Neuron (in vitro differentiated cells): Measurements from ENCODE around the gene SVIL.
"Not testable (repeated sequence)": the region's sequence is repeated elsewhere in the genome, so short reads cannot be mapped to it uniquely, and the experiment has no call there.

Experiments used
- H2AFZ ChIP-seq: one replicate; pipeline ENCODE4 v1.6.1; 2013; ENCODE audit warnings: low read depth, mild to moderate bottlenecking, inconsistent platforms, low read length, moderate library complexity
- H3K27me3 ChIP-seq: one replicate; pipeline ENCODE4 v1.6.1; 2013; ENCODE audit warnings: low read length; ENCODE audit not compliant: insufficient read depth
- H3K36me3 ChIP-seq: one replicate; pipeline ENCODE4 v1.6.1; 2013; ENCODE audit warnings: low read length; ENCODE audit not compliant: insufficient read depth
- H3K4me1 ChIP-seq: one replicate; pipeline ENCODE4 v1.6.1; 2013; ENCODE audit warnings: low read length; ENCODE audit not compliant: insufficient read depth
- H3K4me3 ChIP-seq: 2 replicates; pipeline ENCODE4 v1.5.1; 2013; ENCODE audit warnings: mild to moderate bottlenecking, low read length, moderate library complexity
- H3K9me3 ChIP-seq: one replicate; pipeline ENCODE4 v1.6.1; 2013; ENCODE audit warnings: low read length

Gene SVIL

DNA sequence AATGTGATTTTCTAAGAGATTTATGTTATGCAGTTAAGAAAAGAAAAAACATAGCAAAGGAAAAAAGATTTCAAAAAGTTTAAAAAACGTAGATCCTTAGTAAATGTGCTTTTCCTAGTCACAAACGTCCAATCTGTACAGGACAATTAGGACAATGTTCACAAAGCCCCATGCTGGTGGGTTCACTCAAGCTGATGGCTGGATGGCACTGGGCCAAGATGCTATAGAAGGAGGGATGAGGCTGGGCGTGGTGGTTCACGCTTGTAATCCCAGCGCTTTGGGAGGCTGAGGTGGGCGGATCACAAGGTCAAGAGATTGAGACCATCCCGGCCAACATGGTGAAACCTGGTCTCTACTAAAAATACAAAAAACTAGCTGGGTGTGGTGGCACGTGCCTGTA lies 22.1 kb downstream of the SVIL start:
- Histone ChIP-seq H3K4me1 (no peaks in the 10 kb centered on the region), H3K36me3 (no peaks in the 10 kb centered on the region), H3K4me3 (no peak overlapping the region), H2AFZ (no peak overlapping the region), H3K27me3 (no peaks in the 10 kb centered on the region), H3K9me3 (peaks cover 15% of the 10 kb centered on the region)

DNA sequence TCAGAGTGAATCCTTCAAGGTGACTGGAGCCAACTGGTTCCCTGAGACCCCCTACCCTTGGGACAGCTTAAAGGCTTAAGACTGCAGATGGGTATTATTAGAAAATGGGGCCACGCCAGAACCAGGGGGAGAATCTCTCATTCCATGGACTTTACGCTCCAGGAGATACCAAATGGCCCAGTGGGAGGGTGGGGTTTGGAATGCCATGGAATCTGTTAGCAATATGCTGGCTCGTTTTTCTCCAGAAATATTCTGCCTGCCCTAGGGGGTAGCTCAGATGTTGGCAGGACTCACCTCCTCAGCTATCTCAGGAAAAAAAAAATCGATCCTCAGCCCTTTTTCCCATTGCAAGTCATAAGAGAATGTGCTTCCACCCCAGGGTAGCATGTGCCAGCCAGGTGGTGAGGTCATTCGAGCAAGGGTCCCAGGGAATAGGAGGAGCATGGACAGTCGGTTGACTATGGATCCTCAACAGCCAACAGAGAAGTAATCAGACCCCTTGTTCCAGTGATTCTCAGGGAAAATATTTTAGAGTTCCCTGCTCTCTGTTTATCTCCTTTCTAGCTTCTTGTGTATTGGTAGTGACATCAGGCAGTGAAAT lies 22.9 kb downstream of the SVIL start:
- peaks cover 15% of the 10 kb centered on the region for H3K9me3 ChIP-seq
- H3K36me3 ChIP-seq = no peaks in the 10 kb centered on the region
- no peaks in the 10 kb centered on the region for H3K4me1 ChIP-seq
- H3K27me3 ChIP-seq = no peaks in the 10 kb centered on the region
- no peak overlapping the region for H2AFZ ChIP-seq
- H3K4me3 ChIP-seq = no peak overlapping the region

DNA sequence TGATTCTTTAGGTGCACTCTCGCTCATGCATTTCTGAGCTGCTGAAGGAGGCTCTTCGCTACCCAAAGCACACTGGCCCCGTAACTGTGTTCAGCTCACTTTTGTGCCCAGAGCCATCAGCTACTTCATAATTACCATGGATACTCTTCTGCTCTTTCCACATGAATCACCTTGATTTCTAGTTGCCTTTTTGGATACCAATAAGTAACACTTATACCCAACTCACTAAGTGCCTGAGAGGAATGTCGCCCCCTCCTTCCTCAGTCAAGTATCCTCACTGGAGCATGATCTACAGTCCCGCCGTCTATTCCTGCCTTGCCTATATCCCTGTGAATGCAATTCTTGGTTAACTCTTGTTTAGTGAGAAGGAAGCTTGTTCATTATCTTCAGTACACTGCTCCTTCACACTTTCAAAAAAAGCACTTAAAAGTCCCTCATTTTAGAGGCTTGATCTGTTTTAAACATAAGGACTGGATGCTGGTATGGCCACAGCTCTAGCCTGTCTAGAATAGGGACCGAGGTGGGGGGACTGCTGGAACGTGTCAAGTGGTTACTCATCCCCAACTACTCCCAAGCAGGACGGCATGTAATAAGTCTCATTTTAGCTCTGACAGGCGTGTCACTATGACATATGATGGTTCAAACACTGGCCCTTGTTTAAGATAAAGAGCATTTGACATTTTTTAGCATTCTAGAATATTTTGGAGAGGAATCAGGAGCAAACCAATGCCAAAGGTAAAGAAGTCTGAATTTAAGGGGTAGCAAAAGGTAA lies 23.7 kb downstream of the SVIL start:
- Histone ChIP-seq H3K9me3 (peaks cover 15% of the 10 kb centered on the region), H3K4me1 (no peaks in the 10 kb centered on the region), H3K36me3 (no peaks in the 10 kb centered on the region), H3K4me3 (no peak overlapping the region), H3K27me3 (no peaks in the 10 kb centered on the region), H2AFZ (no peak overlapping the region)

DNA sequence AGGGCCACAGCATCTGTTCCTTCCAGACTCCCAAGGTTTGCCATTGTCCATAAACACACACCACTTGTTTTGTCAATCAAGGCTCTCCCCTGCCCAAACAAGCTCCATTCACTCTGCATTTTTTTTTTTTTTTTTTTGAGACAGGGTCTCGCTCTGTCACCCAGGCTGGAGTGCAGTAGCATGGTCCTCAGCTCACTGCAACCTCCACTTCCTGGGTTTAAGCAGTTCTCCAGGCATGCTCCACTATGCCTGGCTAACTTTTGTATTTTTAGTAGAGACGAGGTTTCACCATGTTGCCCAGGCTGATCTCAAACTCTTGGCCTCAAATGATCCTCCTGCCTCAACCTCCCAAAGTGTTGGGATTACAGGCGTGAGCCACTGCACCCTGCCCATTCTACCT lies 24.4 kb downstream of the SVIL start:
- not testable (repeated sequence) for H3K27me3 ChIP-seq, H3K36me3 ChIP-seq, H2AFZ ChIP-seq, H3K4me3 ChIP-seq, H3K4me1 ChIP-seq
- H3K9me3 ChIP-seq = peaks cover 15% of the 10 kb centered on the region

DNA sequence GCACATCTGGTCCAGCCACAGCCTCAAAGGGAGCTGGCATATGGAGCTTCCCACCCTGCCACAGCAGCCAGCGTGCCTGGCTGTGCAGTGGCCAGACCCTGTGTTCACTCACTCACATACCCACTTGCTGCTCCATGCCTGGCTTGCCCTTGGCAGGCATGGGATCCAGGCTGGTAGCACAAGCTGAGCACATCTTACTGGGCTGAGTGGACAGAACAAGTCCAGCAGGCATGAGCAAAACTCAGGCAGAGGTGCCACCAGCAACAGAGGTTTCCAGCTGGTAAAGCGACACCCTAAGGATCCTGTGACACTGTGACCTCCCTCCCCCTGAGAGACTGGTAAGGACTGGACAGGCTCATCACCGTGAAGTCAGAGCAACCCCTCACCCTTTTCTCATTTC lies 25.1 kb downstream of the SVIL start:
- Histone ChIP-seq H3K4me3 (no peak overlapping the region), H2AFZ (no peak overlapping the region), H3K36me3 (no peaks in the 10 kb centered on the region), H3K9me3 (peaks cover 15% of the 10 kb centered on the region), H3K4me1 (no peaks in the 10 kb centered on the region), H3K27me3 (no peaks in the 10 kb centered on the region)

DNA sequence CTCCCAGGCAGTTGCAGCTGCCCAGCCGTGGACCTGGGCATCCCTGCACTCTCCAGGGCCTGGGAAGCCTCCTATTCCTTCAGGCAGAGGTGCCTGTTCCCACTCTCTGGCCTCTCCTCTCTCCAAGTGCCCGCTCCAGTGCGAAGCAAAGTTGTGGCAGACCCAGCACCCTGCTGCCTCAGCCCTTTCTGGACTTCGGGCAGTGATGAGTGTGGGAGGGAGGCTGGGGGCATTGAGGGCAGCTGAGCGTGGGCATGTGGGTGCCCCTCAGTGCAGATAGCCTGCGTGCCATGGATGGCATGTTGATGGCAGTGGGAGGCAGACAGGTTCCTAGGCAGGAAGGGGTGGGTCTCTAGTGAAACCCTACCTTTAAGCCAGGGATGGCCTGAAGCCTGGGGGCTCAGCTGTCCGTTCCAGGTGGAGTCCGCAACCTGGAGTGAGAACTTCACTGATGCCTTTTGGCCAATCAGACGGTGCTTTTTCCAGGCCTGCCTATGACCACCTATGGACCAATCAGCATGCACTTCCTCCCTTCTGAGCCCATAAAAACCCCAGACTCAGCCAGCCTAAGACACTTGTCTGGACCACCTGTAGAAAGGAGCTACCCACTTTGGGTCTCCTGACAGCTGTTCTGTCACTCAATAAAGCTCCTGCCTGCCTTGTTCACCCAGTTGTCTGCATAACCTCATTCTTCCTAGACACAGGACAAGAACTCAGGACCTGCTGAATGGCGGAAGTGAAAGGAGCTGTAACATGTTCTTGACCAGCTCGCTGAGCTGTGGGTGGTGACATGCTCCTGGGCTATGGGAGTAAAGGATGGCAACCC lies 26.1 kb downstream of the SVIL start:
- no peaks in the 10 kb centered on the region for H3K27me3 ChIP-seq
- H3K4me3 ChIP-seq = no peak overlapping the region
- H3K36me3 ChIP-seq = no peaks in the 10 kb centered on the region
- H2AFZ ChIP-seq = no peak overlapping the region
- peaks cover 2% of the 10 kb centered on the region for H3K4me1 ChIP-seq
- peaks cover 15% of the 10 kb centered on the region for H3K9me3 ChIP-seq

DNA sequence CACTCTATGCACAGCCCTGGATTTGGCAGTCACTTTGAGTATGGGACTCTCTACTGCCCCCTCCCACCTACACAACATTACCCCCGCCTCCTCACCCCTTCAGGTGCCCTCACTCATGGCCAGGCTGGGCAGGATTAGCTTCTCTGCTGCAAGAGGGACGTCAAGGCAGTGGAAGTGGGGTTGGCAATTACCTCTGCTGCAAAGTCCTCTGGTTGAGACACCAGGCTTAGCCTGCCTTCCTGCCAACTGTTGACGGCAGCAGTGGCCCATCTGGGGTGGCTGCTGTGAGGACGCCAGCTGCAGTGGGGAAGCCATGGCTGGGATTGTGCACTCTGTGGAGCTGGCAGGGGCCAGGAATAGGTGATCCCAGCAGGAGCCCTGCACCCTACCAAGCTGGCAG lies 26.7 kb downstream of the SVIL start:
- H3K36me3 ChIP-seq = no peaks in the 10 kb centered on the region
- peaks cover 15% of the 10 kb centered on the region for H3K9me3 ChIP-seq
- H2AFZ ChIP-seq = no peak overlapping the region
- H3K27me3 ChIP-seq = no peaks in the 10 kb centered on the region
- H3K4me1 ChIP-seq = peaks cover 8% of the 10 kb centered on the region
- no peak overlapping the region for H3K4me3 ChIP-seq

DNA sequence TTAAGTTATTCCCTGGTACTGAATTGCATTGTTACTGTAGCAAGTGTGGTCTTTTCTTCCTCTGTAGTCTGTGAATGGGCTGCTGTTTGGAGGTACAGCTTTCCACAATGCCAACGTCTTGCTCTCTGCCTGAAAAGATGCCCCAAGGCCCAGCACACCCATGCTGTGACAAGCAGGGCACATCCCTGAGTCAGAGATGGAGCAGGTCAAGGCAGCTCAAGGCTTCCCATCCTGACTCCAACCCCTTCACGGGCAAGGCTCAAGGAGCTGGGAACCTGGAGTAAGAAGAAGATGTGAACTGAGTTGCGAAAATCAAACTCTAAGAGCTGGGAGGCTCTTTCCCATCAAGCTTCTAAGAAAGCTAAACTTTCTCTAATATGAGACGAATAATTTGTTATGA lies 27.2 kb downstream of the SVIL start:
- peaks cover 12% of the 10 kb centered on the region for H3K4me1 ChIP-seq
- no peak overlapping the region for H3K4me3 ChIP-seq
- no peaks in the 10 kb centered on the region for H3K27me3 ChIP-seq
- no peaks in the 10 kb centered on the region for H3K36me3 ChIP-seq
- no peak overlapping the region for H2AFZ ChIP-seq
- H3K9me3 ChIP-seq = peaks cover 14% of the 10 kb centered on the region

DNA sequence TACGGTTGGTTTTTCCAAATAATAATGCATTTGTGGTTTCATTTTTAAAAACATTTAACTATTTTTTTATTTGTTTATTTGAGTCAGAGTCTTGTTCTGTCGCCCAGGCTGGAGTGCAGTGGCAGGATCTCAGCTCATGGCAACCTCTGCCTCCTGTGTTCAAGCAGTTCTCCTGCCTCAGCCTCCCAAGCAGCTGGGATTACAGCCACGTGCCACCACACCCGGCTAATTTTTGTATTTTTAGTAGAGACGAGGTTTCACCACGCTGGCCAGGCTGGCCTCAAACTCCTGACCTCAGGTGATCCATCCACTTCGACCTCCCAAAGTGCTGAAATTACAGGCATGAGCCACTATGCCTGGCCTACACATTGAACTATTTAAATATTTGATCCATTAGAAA lies 28.1 kb downstream of the SVIL start:
- H2AFZ ChIP-seq, H3K27me3 ChIP-seq, H3K36me3 ChIP-seq, H3K4me3 ChIP-seq: not testable (repeated sequence)
- Histone ChIP-seq H3K4me1 (peaks cover 12% of the 10 kb centered on the region), H3K9me3 (peaks cover 14% of the 10 kb centered on the region)

DNA sequence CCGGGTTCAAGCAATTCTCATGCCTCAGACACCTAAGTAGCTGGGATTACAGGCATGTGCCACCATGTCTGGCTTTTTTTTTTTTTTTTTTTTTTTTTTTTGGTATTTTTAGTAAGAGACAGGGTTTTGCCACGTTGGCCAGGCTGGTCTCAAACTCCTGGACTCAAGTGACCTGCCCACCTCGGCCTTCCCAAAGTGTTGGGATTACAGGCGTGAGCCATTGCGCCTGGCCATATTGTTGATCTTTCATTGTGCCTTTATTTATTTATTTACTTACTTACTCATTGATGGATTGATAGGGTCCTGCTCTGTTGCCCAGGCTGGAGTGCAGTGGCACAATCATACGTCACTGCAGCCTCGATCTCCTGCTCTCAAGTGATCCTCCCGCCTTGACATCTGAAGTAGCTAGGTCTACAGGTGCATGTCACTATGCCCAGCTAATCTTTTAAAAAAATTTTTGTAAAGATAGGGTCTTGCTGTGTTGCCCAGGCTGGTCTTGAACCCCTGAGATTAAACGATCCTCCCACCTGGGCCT lies 30.4 kb downstream of the SVIL start:
- Histone ChIP-seq H3K27me3 (no peaks in the 10 kb centered on the region), H3K36me3 (no peaks in the 10 kb centered on the region)

DNA sequence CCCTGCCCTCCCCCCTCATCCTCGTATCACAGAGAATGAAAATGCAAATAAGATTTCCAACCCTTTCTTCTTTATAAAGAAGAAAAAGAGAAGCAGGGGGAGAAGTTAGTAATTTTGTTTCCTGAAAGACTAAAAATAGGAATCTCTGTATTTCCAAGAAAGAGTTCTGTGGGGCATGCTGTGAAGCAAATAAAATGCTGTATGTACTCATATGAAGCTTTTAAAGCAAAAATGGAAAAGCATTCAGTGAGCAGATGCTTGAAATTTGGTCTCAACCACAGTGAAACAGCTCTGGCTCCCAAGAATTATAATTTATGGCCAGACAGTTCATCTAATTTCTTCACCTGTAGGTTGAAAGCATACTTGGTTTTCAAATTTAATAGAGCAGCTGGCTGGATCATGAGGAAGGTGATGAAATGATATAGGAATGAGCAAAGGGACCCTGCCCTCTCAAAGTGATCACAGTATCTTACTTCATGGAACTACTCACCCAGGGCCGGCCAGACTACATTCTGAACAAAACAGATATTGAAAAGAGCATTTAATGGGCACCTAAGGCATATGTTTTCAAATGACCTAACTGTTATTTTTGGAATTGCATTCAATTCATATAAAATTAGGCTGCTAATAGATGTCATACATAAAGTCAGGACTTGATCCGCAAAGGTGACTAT lies 31.4 kb downstream of the SVIL start:
- Histone ChIP-seq H3K9me3 (no peaks in the 10 kb centered on the region), H3K27me3 (no peaks in the 10 kb centered on the region), H3K36me3 (no peaks in the 10 kb centered on the region), H2AFZ (peak overlapping the region; percentile 85), H3K4me1 (peaks cover 20% of the 10 kb centered on the region), H3K4me3 (no peak overlapping the region)

More for the DNA sequence above, 30.4 kb downstream of the SVIL start:
- H3K9me3 ChIP-seq = peaks cover 8% of the 10 kb centered on the region
- H3K4me3 ChIP-seq = no peak overlapping the region
- H3K4me1 ChIP-seq = peaks cover 12% of the 10 kb centered on the region
- H2AFZ ChIP-seq = no peak overlapping the region

DNA sequence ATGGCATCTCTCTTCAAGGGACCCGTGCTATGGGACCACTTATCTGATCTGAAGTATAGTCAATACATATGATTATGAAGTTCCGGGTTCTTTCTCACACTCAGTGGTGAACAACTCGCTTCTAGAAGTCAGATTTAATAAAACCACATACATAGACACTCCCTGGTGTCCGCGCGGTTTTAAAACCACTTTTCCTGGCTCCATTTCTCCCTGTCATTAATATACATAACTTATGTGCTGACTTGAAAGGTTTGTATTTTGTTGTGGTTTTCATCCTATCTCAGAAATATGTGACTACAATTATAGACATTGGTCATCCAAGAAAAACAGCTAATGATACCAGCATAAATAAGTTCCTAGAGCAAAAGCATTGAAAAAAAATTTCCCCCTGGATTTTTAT lies 34.0 kb downstream of the SVIL start:
- Histone ChIP-seq H2AFZ (no peak overlapping the region), H3K4me3 (no peak overlapping the region), H3K4me1 (peaks cover 20% of the 10 kb centered on the region), H3K27me3 (no peaks in the 10 kb centered on the region), H3K9me3 (no peaks in the 10 kb centered on the region), H3K36me3 (no peaks in the 10 kb centered on the region)

DNA sequence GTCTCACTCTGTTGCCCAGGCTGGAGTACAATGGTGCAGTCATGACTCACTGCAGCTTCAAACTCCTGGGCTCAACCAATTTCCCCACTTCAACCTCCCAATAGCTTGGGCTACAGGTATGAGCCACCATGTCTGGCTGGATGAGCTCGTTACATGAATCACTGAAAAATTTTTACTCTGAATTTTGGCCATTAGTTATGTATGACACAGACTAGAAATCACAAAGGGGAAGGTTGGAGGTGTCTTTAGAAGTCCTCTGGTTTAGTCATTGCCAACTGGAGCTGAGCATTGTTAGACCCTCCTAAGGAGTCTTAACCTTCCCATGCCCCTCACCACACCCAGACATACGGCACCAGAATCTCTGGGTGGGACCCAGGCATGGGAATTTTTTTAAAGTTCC lies 34.7 kb downstream of the SVIL start:
- H2AFZ ChIP-seq = no peak overlapping the region
- no peaks in the 10 kb centered on the region for H3K27me3 ChIP-seq
- H3K4me3 ChIP-seq = no peak overlapping the region
- peaks cover 20% of the 10 kb centered on the region for H3K4me1 ChIP-seq
- no peaks in the 10 kb centered on the region for H3K9me3 ChIP-seq
- H3K36me3 ChIP-seq = no peaks in the 10 kb centered on the region
